ENCODE data around the gene THAP4.
"Not testable (repeated sequence)": the region's sequence is repeated elsewhere in the genome, so short reads cannot be mapped to it uniquely, and the experiment has no call there.

The THAP4 gene

DNA sequence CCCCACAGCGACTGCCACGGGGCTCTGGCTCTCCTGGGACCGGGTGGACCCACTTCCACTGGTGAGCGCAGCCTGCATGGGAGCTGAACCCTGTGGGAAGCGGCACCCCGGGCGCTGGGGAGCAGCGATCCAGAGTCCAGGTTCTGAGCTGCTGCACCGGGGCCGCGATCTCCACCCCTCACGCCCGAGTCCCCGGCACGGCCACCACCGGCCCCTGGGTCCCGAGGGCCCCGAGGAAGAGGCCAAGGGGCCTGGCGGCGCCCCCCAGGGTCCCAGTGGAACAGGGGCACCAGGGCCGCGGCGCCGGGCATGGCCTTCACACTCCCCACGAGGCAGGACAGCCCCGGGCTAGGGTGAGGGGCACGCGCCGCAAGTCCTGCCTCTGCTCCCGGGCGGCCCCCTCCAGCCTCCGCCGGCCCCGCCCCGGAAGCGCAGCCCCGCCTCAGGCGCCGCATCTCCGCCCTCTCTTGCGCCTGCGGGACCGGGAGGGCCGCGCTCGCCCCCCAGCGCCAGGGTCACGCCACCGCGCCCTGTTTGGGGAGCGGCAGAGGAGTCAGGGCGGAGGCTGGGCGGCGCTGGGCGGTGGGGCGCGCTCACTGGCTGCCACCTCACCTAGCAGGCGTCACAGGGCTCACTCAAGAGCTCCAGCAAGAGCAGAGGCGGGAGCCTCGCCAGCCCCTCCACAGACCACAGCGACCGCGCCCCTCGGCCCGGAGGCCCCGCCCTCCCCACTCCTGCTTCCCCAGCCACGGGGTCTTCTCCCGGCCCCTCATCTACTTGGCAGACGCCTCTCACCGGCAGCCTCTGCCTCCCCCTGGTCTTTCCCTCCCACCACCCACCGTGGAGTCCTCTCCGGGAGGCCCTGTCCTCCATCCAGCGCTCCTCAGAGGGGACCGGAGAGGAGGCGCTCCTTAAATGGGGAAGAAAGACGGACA, 26.8 kb downstream of the THAP4 start:
- no peak for DNase-seq

DNA sequence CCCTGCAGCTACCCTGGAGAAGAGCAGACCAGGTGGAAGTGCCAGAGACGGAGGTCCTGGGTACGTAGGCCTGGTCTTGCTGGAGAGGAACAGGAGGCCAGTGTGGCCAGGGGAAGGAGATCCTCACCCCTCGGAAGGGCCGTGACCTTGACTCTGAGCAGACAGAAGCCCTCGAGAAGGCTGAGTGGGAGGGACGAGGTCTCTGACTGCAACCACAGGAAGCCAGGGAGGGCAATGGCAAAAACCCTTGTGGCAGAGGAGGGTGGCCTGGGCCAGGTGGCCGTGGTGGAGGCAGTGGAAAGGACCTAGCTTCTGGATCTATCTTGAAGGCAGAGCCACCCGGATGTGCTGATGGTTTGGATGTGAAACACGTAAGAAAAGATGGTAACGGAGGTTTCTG, 28.1 kb downstream of the THAP4 start:
- no peak for DNase-seq

DNA sequence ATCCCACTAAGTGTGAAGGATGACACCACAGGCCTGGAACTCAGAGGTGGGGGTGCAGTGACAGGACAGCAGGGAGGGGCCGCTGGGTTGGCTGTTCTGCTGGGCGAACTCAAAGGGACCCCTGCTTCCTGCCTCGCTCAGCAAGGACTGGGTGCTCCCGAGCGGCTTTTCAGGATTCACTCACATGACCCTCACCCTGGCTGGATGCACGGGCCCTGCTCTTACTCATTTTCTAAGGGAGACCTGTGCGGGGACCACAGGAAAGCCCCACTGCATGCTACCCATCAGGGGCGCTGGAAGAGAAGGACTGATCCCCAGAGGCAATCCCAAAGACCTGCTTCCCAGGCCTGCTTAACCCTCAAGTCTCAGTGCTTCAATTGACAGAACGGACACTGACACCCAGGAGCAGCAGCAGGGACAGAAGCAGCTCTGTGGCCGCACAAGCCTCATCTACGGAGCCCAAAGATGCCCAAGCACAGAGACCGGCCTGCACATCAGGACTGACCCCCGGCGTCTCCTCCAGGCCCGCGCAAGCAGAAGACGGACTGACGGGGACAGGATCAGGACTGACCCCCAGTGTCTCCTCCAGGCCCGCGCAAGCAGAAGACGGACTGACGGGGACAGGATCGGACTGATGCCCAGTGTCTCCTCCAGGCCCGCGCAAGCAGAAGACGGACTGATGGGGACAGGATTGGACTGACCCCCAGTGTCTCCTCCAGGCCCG, 29.6 kb downstream of the THAP4 start:
- no peak for DNase-seq

- no peak for DNase-seq
Measured at GRCh38 chr2:241606186-241606585, 30.8 kb downstream of the THAP4 start.

- DNase-seq, result no peak
Measured at GRCh38 chr2:241603686-241604085, 33.3 kb downstream of the THAP4 start.

- DNase-seq, result no peak
Measured at GRCh38 chr2:241602720-241603119, 34.2 kb downstream of the THAP4 start.

GRCh38 chr2:241601841-241602240, 35.1 kb downstream of the THAP4 start:
- DNase-seq, result no peak

DNA sequence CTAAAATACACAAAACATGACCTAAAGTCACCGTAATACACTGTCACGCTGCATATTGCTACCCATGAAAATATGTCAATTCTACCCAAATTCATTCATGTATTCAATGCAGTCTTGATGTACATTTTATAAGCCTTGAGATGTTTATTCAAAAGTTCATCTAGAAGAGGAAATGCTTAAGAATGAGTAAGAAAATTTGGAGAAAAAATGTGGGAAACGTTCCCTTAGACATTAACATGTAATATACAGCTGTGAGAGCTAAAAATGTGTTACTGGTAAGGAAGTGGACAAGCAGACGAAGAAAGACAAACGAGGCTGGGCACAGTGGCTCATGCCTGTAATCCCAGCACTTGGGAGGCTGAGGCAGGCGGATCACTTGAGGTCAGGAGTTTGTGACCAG, 37.3 kb downstream of the THAP4 start:
- no peak for DNase-seq

GRCh38 chr2:241598487-241598886, 38.5 kb downstream of the THAP4 start:
- DNase-seq, result no peak

DNA sequence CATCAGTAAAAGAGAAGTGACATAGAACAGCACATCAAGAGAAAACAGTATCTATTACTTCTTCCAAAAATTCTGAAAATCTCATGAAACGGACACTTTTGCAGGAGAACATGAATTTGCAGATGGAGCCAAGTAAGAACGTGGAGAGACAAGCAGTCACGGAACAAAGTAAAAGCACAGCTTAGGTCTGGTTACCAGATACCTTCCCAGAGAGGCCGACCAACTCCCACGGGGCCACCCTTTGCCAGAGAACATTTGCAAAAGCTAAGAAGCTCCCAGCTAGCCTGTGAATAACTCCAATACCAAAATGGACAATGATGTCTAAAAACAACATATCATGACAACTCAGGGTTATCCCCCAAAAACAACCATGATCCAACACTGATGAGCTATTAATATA, 38.9 kb downstream of the THAP4 start:
- DNase-seq, result no peak

- no peak for DNase-seq
Measured at GRCh38 chr2:241597561-241597960, 39.4 kb downstream of the THAP4 start.

- no peak for DNase-seq
Measured at GRCh38 chr2:241595600-241596140, 41.3 kb downstream of the THAP4 start.

DNA sequence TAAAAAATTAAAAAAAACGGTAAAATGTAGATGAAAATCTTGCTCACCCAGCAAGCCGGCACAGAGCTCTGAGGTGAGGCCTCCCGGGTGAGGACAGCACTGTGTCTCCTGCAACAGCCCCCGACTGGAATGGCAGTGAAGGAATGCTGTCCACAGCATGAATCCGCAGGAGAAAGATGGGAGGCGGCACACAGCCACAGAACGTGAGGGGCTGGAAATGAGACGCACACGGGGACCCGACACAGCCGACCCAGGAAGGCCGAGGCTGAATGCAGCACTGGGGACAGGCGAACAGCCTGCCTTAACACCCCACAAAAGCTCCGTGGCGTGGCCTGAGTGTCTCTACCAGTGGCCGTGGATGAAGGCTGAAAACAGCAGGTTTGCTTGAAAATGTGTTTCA, 43.7 kb downstream of the THAP4 start:
- DNase-seq, result no peak

DNA sequence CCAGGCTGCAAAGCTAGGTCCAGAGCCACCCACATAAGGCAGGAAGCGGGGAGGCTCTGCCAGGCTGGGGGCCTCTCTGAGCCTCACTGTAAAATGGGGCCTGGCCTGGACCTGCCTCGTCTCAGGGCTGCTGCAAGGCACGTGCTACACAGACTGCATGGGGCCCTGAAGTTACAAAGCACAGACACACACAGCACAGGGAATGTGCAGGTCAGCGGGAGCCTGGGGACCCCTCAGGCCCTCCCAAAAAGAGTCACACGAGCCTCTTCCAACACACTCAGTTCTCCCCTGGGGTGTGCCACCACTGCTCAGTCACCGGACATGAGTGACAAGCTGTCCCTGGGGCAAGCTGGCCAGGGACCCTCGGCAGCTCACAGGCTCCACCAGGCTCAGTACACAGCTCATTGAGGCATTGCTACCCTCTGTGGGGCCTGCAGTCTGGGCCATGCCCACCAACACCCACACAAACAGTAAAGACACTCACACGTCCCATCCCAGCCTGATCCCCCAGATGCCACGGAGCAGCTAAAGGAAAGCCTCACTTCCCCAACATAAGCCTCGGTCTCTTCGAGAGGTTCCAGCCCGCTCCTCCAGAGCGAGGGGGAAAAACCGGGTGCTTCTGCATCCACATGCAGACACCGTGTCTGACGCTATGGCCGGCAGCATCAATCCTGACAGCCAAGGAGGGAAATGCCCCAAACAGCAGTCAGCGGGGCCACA, 44.7 kb downstream of the THAP4 start:
- no peak for DNase-seq

DNA sequence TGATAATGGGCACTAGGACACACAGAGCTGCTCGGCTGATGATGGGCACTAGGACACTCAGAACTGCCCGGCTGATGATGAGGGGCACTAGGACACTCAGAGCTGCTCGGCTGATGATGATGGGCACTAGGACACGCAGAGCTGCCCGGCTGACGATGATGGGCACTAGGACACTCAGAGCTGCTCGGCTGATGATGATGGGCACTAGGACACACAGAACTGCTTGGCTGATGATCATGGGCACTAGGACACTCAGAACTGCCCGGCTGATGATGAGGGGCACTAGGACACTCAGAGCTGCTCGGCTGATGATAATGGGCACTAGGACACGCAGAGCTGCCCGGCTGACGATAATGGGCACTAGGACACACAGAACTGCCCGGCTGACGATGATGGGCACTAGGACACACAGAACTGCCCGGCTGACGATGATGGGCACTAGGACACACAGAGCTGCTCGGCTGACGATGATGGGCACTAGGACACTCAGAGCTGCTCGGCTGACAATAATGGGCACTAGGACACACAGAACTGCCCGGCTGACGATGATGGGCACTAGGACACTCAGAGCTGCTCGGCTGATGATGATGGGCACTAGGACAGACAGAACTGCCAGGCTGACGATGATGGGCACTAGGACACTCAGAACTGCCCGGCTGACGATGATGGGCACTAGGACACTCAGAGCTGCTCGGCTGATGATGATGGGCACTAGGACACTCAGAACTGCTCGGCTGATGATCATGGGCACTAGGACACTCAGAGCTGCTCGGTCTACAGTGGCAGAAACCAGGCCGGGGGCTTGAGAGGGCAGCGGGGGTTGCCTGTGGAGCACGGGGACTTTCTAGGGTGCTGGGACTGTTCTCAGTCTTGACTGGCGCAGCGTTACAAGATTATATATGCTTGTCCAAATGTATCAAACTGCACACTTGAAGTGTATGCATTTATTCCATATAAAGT, 46.2 kb downstream of the THAP4 start:
- DNase-seq, result not testable (repeated sequence)

DNA sequence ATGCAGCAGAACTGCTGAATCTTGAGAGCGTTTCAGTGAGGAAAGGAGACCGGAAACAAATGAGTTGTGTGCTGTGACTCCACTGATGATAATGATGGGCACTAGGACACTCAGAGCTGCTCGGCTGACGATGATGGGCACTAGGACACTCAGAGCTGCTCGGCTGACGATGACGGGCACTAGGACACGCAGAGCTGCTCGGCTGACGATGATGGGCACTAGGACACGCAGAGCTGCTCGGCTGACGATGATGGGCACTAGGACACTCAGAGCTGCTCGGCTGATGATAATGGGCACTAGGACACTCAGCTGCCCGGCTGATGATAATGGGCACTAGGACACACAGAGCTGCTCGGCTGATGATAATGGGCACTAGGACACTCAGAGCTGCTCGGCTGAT, 47.1 kb downstream of the THAP4 start:
- DNase-seq, result not testable (repeated sequence)

DNA sequence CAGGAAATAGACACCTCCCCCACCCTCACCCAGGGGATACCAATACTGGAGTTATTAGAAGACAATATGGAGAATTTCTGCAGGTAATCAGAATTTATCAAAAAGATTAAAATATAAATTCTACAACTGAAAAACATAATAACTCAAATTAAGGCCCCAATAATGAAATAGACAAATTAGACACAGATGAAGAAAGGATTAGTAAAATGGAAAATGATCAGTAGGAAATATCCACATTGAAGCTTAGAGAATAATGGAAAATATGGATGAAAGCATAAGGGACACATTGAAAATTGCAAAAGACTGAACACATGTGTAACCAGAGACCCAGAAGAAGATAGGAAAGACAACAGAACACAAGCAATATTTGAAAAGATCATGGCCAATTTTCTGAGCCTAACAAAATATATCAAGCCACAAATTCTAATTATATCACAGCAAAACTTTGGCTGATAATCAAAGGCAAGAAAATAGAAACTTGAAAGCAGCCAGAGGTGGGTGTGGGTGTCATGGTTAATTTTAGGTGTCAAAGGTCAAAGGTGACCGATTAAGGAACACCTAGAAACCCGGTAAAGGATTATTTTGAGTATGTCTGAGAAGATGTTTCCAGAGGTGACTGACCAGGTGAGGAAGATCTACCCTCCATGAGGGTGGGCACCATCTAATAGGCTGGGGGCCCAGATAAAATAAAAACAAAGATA, 50.2 kb downstream of the THAP4 start:
- no peak for DNase-seq

- no peak for DNase-seq
Measured at GRCh38 chr2:241584436-241584835, 52.5 kb downstream of the THAP4 start.

DNA sequence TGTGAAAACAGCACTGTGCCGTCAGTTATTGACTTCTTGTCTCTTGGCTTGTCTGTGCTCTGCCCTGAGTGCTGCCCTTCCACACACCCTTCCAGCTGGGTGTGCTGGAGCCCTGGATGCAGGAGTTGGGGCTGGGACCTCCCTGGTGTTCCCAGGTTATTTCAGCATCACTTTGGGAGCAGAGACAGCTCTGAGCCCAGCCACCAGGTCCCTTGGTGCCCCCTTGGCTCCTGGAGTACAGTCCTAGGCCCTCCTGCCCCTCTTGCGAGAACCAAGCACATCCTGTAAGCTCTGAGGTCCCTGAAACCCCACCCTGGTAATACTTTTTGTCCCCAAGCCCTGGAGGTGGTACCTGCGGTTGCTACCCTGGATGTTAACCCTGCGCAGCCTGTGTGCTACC, 54.2 kb downstream of the THAP4 start:
- no peak for DNase-seq

DNA sequence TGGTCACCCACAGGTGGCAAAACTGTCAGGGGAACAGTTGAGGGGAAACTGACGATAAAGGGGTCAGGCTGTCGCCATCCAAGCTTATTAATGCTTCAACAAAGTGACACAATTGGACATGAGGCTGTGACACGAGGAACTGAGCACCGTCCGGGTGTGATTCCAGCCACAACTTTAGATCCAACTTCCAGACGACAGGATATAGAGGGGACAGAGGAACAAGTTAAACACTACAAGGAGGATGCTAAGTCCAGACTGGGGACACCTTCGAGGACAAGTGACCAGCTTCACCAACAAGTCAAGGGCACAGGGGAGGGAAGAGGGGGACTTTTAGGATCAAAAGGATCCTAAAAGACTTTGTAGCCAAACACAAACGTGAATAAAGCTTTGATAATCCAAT, 54.6 kb downstream of the THAP4 start:
- DNase-seq, result no peak

- no peak for DNase-seq
Measured at GRCh38 chr2:241579281-241579680, 57.7 kb downstream of the THAP4 start.
